Smooth muscle cell (in vitro differentiated cells): ENCODE measurements around the gene PRR11. TPM values are rescaled to one million over a fixed set of nuclear protein-coding genes. Genes with fewer than 3 reads are reported as not detected.

Source experiments
- DNase-seq: peaks from one replicate; lab custom pipeline; 2025; ENCODE audit not compliant: unreplicated experiment; lab: John Stamatoyannopoulos, UW
- H2AFZ ChIP-seq: fragments of 200-600 bp; sonication (generic); 2 replicates; pipeline ENCODE4 v1.6.0; 2016; ENCODE audit warnings: antibody characterized with exemption, low read depth, mild to moderate bottlenecking
- H3F3A ChIP-seq: fragments of 200-600 bp; sonication (generic); 2 replicates; pipeline ENCODE4 v1.6.0; 2017; ENCODE audit warnings: antibody characterized with exemption, low read depth
- H3K27ac ChIP-seq: fragments of 200-600 bp; sonication (generic); 2 replicates; pipeline ENCODE4 v1.5.1; 2016; ENCODE audit warnings: low read depth, mild to moderate bottlenecking
- H3K27me3 ChIP-seq: fragments of 200-600 bp; sonication (generic); 2 replicates; pipeline ENCODE4 v1.6.1; 2016; ENCODE audit warnings: low read depth, mild to moderate bottlenecking
- H3K36me3 ChIP-seq: fragments of 200-600 bp; sonication (generic); 2 replicates; pipeline ENCODE4 v1.5.1; 2016; ENCODE audit warnings: low read depth
- H3K4me1 ChIP-seq: fragments of 200-600 bp; sonication (generic); 2 replicates; pipeline ENCODE4 v1.5.1; 2016; ENCODE audit warnings: low read depth
- H3K4me2 ChIP-seq: fragments of 200-600 bp; sonication (generic); 2 replicates; pipeline ENCODE4 v1.6.0; 2016; ENCODE audit warnings: mild to moderate bottlenecking
- H3K4me3 ChIP-seq: fragments of 200-600 bp; sonication (generic); 2 replicates; pipeline ENCODE4 v1.5.1; 2016; ENCODE audit warnings: mild to moderate bottlenecking
- H3K79me2 ChIP-seq: fragments of 200-600 bp; sonication (generic); 2 replicates; pipeline ENCODE4 v1.6.0; 2016; ENCODE audit warnings: low read depth, mild to moderate bottlenecking
- H3K9ac ChIP-seq: fragments of 200-600 bp; sonication (generic); 2 replicates; pipeline ENCODE4 v1.6.0; 2016; ENCODE audit warnings: low read depth
- H3K9me3 ChIP-seq: fragments of 200-600 bp; sonication (generic); replicated peaks from 2 replicates; pipeline ENCODE4 v1.5.1; 2016; ENCODE audit warnings: low read depth
- H4K20me1 ChIP-seq: fragments of 200-600 bp; sonication (generic); 2 replicates; pipeline ENCODE4 v1.6.0; 2016; ENCODE audit warnings: low read depth
- WGBS: methylation state at CpG from one replicate; pipeline ENCODE4 v1.1.7; 2016; ENCODE audit warnings: low lambda C conversion rate; 5-methylcytosine and 5-hydroxymethylcytosine counted together
- polyA plus RNA-seq: library from polyadenylated mRNA; unstranded; fragments of >200 nt; fragmentation: Nextera tagmentation; extraction: Ambion mirVana; gene quantifications from 2 replicates; pipeline ENCODE4 v1.2.1, GENCODE V29; 2016
- total RNA-seq: library from RNA; depleted of rRNA; stranded (reverse); fragments of >200 nt; gene quantifications from 2 replicates; pipeline ENCODE4 v1.2.3, GENCODE V29; 2014
- TF ChIP-seq, protein P1 (sequence below): fragments of 200-600 bp; sonication (generic); IDR thresholded peaks from 2 replicates; pipeline ENCODE4 v1.5.1; 2017; ENCODE audit warnings: borderline replicate concordance, mild to moderate bottlenecking, antibody characterized with exemption; ENCODE audit not compliant: insufficient read depth, poor library complexity, severe bottlenecking

PRR11 gene
- total and polyA plus RNA-seq, 2 experiments from 2014 or later = 4.2 to 7.9 TPM

DNA sequence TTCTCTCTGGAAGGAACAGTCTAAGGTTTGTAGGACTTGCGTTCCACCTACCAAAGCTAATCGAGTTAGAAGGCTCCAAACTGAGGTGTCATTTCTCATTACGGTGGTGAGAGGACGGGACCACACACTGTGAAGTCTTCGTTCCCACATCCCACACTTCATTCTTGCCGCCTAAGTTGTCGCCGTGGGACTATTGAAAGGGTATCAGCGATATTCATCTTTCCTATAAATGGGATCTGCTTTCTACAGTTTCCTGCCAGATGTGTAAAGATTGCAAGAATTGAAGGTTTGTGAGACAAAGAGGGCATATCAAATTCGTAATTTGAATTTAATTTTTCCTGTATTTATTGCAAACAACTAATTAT lies 48.3 kb upstream of the PRR11 start:
- Histone ChIP-seq H3K4me3 (peak overlapping the region; percentile 87), H3F3A (peaks cover 4% of the 10 kb centered on the region), H3K4me1 (peaks cover 11% of the 10 kb centered on the region), H3K79me2 (peaks cover 23% of the 10 kb centered on the region), H2AFZ (peak overlapping the region; percentile 80), H3K9me3 (no peaks in the 10 kb centered on the region), H3K27ac (peak overlapping the region; percentile 48), H3K4me2 (peak overlapping the region; percentile 92), H4K20me1 (peaks cover 4% of the 10 kb centered on the region), H3K36me3 (peaks cover 7% of the 10 kb centered on the region), H3K9ac (peak overlapping the region; percentile 66), H3K27me3 (no peaks in the 10 kb centered on the region)
- TF ChIP-seq, protein P1, sequence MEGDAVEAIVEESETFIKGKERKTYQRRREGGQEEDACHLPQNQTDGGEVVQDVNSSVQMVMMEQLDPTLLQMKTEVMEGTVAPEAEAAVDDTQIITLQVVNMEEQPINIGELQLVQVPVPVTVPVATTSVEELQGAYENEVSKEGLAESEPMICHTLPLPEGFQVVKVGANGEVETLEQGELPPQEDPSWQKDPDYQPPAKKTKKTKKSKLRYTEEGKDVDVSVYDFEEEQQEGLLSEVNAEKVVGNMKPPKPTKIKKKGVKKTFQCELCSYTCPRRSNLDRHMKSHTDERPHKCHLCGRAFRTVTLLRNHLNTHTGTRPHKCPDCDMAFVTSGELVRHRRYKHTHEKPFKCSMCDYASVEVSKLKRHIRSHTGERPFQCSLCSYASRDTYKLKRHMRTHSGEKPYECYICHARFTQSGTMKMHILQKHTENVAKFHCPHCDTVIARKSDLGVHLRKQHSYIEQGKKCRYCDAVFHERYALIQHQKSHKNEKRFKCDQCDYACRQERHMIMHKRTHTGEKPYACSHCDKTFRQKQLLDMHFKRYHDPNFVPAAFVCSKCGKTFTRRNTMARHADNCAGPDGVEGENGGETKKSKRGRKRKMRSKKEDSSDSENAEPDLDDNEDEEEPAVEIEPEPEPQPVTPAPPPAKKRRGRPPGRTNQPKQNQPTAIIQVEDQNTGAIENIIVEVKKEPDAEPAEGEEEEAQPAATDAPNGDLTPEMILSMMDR = no peak
- 6% methylated on average over 10 of the region's 10 CpGs for WGBS
- DNase-seq = no peak

DNA sequence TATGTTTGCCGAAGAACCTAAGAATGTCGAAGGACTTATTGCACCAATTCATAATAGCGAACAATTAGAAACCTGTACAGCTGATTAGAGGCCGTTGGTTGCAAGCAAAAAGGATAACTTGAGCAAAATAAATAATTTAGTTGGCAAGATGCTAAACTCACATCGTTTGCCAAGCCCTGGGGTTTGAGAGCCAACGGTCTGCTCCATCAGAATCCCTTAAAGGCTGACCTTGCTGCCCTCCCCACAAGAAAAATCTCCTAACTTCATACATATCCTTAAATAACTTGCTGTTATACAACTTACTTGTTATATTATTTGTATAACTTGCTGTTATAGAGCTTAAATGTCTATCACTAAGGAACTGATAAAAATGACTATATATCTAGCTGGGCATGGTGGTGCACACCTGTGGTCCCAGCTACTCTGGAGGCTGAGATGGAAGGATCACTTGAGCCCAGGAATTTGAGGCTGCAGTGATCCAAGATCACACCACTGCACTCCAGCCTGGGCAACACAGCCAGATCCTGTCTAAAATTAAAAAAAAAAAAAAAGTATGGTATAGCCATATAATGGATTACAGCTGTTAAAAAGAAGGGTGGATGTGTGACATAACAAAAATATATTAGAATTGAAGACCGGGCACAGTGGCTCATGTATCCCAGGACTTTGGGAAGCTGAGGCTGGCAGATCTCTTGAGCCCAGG lies 47.0 kb upstream of the PRR11 start:
- Histone ChIP-seq H4K20me1 (no peaks in the 10 kb centered on the region), H3K27me3 (no peaks in the 10 kb centered on the region), H3K4me1 (peaks cover 11% of the 10 kb centered on the region), H3K79me2 (peaks cover 22% of the 10 kb centered on the region), H2AFZ (no peak overlapping the region), H3K4me2 (no peak overlapping the region), H3K36me3 (peaks cover 7% of the 10 kb centered on the region), H3K9ac (no peak overlapping the region), H3K27ac (no peak overlapping the region), H3K4me3 (no peak overlapping the region), H3K9me3 (no peaks in the 10 kb centered on the region), H3F3A (peaks cover 4% of the 10 kb centered on the region)
- 93% methylated on average over 7 of the region's 7 CpGs for WGBS
- TF ChIP-seq, protein P1 = no peak
- DNase-seq = no peak

DNA sequence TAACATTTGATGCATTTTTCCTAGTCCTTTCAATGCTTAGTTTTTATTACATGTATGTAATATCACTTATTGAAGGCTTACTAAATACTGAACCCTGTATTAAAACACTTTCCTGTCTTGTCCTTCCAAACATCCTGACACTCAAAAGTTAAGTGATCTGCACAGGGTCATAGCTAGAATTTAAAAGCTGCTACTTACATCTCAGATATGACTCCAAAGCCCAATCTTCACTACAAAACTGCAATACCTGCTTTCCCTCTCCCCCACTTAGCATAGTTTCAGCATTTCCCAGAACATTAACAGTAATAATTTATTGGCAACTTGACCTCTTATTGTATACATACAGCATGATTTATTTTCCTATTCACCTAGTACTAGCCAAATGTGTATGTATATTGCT lies 44.6 kb upstream of the PRR11 start:
- Histone ChIP-seq H3K27ac (no peak overlapping the region), H3K4me1 (no peaks in the 10 kb centered on the region), H2AFZ (no peak overlapping the region), H3K9ac (no peak overlapping the region), H3F3A (peaks cover 4% of the 10 kb centered on the region), H3K4me2 (no peak overlapping the region), H4K20me1 (no peaks in the 10 kb centered on the region), H3K4me3 (no peak overlapping the region), H3K9me3 (no peaks in the 10 kb centered on the region), H3K79me2 (peaks cover 5% of the 10 kb centered on the region), H3K36me3 (peaks cover 7% of the 10 kb centered on the region), H3K27me3 (no peaks in the 10 kb centered on the region)
- TF ChIP-seq, protein P1 = no peak
- no peak for DNase-seq

DNA sequence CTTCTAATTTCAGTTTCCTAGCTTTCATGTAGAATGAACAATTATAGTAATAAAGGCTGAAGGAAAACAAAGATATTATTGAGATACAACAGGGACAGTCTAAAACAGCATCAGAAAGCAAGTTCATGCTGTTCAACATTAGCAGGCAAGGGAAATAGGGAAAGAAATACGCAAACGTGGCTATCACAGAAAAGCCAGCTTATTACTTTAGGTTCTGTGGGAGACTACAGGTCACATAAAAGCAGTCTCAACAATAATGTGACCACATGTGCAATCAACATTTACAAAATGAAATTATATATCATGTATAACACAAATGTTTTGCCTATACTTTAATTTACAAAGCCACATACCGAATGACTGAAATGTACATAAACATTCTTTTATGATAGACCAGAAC lies 44.0 kb upstream of the PRR11 start:
- Histone ChIP-seq H3K4me1 (no peaks in the 10 kb centered on the region), H3K36me3 (peaks cover 7% of the 10 kb centered on the region), H3K9me3 (no peaks in the 10 kb centered on the region), H3K79me2 (peaks cover 11% of the 10 kb centered on the region), H3K9ac (no peak overlapping the region), H4K20me1 (no peaks in the 10 kb centered on the region), H3K27me3 (no peaks in the 10 kb centered on the region), H3K27ac (no peak overlapping the region), H3F3A (peaks cover 4% of the 10 kb centered on the region), H2AFZ (no peak overlapping the region), H3K4me2 (no peak overlapping the region), H3K4me3 (no peak overlapping the region)
- DNase-seq = no peak
- TF ChIP-seq, protein P1 = no peak
- 95% methylated on average over 3 of the region's 3 CpGs for WGBS
